Osteoblast (primary cell): Measurements from ENCODE around the gene OPCML. TPM values are rescaled to one million over a fixed set of nuclear protein-coding genes. Genes with fewer than 3 reads are reported as not detected.

Experiments
- DNase-seq: peaks from one replicate; pipeline ENCODE4 v3.0.0; 2011; ENCODE audit warnings: low spot score, mixed read lengths; ENCODE audit not compliant: insufficient read length; ENCODE audit errors: missing footprints
- H2AFZ ChIP-seq: 2 replicates; pipeline ENCODE4 v1.6.0; 2011; ENCODE audit warnings: mild to moderate bottlenecking, low read length
- H3K27ac ChIP-seq: 2 replicates; pipeline ENCODE4 v1.5.1; 2011; ENCODE audit warnings: mild to moderate bottlenecking, low read depth, low read length, moderate library complexity
- H3K27me3 ChIP-seq: 2 replicates; pipeline ENCODE4 v1.6.0; 2012; ENCODE audit warnings: mild to moderate bottlenecking, control low read depth, inconsistent platforms, low read length, moderate library complexity; ENCODE audit not compliant: insufficient read depth
- H3K36me3 ChIP-seq: 2 replicates; pipeline ENCODE4 v1.5.1; 2011; ENCODE audit warnings: mild to moderate bottlenecking, low read length, control low read depth, moderate library complexity; ENCODE audit not compliant: insufficient read depth
- H3K4me1 ChIP-seq: 2 replicates; pipeline ENCODE4 v1.5.1; 2011; ENCODE audit warnings: mild to moderate bottlenecking, low read length, control low read depth, moderate library complexity; ENCODE audit not compliant: insufficient read depth
- H3K4me2 ChIP-seq: 2 replicates; pipeline ENCODE4 v1.6.0; 2011; ENCODE audit warnings: mild to moderate bottlenecking, low read length; ENCODE audit not compliant: insufficient read depth
- H3K4me3 ChIP-seq: fragments of 200-600 bp; sonication (generic); 3 replicates; pipeline ENCODE4 v1.5.1; 2012; ENCODE audit warnings: mild to moderate bottlenecking, low read length, inconsistent platforms; ENCODE audit not compliant: insufficient read depth
- H3K79me2 ChIP-seq: 2 replicates; pipeline ENCODE4 v1.6.0; 2012; ENCODE audit warnings: mild to moderate bottlenecking, low read length, control low read depth, inconsistent platforms; ENCODE audit not compliant: insufficient read depth
- H3K9me3 ChIP-seq: 2 replicates; pipeline ENCODE4 v1.5.1; 2011; ENCODE audit warnings: low read depth, low read length, control low read depth
- H4K20me1 ChIP-seq: 2 replicates; pipeline ENCODE4 v1.6.0; 2012; ENCODE audit warnings: mild to moderate bottlenecking, low read length, control low read depth; ENCODE audit not compliant: insufficient read depth
- total RNA-seq: library from RNA; depleted of rRNA; stranded (reverse); fragments of >200 nt; gene quantifications from 2 replicates; pipeline ENCODE4 v1.2.3, GENCODE V29; 2012
- TF ChIP-seq, protein P1 (sequence below): IDR thresholded peaks from 2 replicates; pipeline ENCODE4 v1.5.1; 2011; ENCODE audit warnings: mild to moderate bottlenecking, low read depth, low read length, moderate library complexity; ENCODE audit errors: extremely low read depth

Gene OPCML
- total RNA-seq, 1 donor, result 0.36 TPM

DNA sequence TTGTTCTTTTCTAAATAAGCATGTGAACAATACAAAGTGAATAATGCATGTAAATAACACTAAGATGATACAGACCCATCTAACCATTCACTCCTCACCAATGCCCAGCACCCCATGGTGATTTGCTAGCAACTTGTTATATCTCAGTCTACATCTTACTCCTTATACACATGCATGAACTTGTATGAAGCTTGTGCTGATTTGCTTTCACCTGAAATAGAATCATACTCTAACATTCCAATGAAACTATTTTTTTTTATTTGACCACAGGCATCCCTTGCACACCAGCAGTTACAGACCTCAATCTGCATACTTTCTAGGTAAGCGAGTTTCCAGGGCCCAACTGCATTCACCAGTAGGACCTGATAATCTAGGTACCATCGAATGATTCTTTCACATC, 873.6 kb downstream of the OPCML start:
- H2AFZ ChIP-seq, result no peak overlapping the region
- H3K36me3 ChIP-seq, result no peaks in the 10 kb centered on the region
- H3K27ac ChIP-seq, result no peak overlapping the region
- TF ChIP-seq, protein P1, sequence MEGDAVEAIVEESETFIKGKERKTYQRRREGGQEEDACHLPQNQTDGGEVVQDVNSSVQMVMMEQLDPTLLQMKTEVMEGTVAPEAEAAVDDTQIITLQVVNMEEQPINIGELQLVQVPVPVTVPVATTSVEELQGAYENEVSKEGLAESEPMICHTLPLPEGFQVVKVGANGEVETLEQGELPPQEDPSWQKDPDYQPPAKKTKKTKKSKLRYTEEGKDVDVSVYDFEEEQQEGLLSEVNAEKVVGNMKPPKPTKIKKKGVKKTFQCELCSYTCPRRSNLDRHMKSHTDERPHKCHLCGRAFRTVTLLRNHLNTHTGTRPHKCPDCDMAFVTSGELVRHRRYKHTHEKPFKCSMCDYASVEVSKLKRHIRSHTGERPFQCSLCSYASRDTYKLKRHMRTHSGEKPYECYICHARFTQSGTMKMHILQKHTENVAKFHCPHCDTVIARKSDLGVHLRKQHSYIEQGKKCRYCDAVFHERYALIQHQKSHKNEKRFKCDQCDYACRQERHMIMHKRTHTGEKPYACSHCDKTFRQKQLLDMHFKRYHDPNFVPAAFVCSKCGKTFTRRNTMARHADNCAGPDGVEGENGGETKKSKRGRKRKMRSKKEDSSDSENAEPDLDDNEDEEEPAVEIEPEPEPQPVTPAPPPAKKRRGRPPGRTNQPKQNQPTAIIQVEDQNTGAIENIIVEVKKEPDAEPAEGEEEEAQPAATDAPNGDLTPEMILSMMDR, result no peak
- H3K4me3 ChIP-seq, result no peak overlapping the region
- no peak for DNase-seq
- no peaks in the 10 kb centered on the region for H4K20me1 ChIP-seq
- no peaks in the 10 kb centered on the region for H3K27me3 ChIP-seq
- H3K4me1 ChIP-seq, result no peaks in the 10 kb centered on the region
- no peaks in the 10 kb centered on the region for H3K79me2 ChIP-seq
- no peak overlapping the region for H3K4me2 ChIP-seq
- H3K9me3 ChIP-seq, result no peaks in the 10 kb centered on the region

DNA sequence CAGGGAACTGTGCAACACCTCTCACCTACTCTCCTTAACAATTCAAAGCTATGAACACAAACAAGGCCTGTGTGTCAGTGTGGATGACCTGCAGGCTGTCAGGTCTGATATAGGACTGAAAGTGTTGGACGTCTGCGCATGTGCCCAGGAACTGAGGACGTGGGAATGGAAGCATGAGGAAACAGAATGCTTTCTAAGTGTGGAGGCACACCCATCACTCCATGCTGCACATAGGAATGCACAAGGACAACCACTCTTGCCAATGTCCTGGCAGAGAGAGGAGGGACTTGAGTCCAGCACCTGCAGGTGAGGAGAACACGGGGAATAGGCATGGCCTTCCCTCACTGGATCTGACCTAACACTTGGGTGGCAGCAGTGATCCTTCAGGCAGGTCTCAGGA, 874.3 kb downstream of the OPCML start:
- TF ChIP-seq, protein P1, result no peak

DNA sequence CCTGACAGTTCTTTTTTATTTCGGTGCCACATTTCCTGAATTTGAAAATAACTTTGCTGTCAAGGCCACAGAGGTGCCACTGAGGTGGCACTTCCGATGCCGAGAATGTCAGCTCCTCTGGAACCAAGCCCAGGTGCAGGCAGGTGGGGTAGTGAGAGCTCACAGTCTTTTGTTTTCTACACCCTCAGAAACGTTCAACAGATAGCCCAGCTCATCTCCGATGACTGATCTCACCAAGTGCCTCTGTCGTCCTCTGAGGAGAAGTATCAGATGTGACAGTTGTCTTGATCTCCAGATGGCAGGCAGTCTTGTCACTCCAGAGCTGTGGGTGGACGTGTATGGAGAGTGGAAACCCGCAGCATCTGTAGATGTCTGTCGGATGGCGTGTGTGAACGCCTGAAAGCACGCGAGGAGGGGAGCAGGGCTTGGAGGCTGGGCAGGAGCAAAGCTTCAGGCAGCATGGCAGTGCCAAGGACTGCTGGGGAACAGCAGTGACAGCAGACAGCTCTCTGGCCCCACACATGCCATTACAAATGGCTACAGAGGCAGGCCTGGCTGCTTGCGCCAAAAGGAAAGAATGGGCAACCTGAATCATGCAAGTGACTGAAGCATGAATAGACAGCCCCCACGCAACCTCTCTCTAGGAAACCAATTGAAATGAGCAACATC, 877.0 kb downstream of the OPCML start:
- no peaks in the 10 kb centered on the region for H3K27me3 ChIP-seq
- H3K36me3 ChIP-seq, result no peaks in the 10 kb centered on the region
- no peaks in the 10 kb centered on the region for H3K9me3 ChIP-seq
- no peaks in the 10 kb centered on the region for H4K20me1 ChIP-seq
- no peak overlapping the region for H3K4me3 ChIP-seq
- H3K4me2 ChIP-seq, result no peak overlapping the region
- no peak overlapping the region for H3K27ac ChIP-seq
- no peak for DNase-seq
- no peaks in the 10 kb centered on the region for H3K79me2 ChIP-seq
- TF ChIP-seq, protein P1, result no peak
- no peak overlapping the region for H2AFZ ChIP-seq
- H3K4me1 ChIP-seq, result no peaks in the 10 kb centered on the region

More for the DNA sequence above, 874.3 kb downstream of the OPCML start:
- Histone ChIP-seq H3K4me3 (no peak overlapping the region), H3K27me3 (no peaks in the 10 kb centered on the region), H3K4me1 (no peaks in the 10 kb centered on the region), H3K79me2 (no peaks in the 10 kb centered on the region), H3K27ac (no peak overlapping the region), H4K20me1 (no peaks in the 10 kb centered on the region), H3K4me2 (no peak overlapping the region), H3K36me3 (no peaks in the 10 kb centered on the region), H3K9me3 (no peaks in the 10 kb centered on the region), H2AFZ (no peak overlapping the region)
- no peak for DNase-seq

DNA sequence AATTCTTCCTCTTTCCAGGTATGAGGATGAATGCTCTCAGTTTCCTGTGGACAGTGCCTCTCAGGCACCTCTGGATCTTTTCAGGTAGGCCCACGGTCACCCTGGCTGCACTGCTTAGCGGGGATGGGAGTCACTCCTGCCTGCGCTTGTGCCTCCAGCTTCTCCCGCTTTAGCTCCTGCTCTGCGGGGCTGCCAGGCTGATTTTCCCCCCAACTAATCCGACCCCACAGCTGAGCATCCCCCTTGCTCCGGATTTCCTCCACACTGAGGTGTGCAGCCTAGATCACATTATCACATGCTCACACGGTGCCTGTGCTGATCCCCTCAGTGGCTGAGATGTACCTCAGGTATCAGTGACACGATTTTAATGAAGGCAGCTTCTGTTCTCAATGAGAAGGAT, 879.1 kb downstream of the OPCML start:
- DNase-seq, result no peak
- Histone ChIP-seq H3K27ac (no peak overlapping the region), H3K4me3 (no peak overlapping the region), H3K36me3 (no peaks in the 10 kb centered on the region), H3K27me3 (no peaks in the 10 kb centered on the region), H2AFZ (no peak overlapping the region), H3K79me2 (no peaks in the 10 kb centered on the region), H4K20me1 (no peaks in the 10 kb centered on the region), H3K4me2 (no peak overlapping the region), H3K9me3 (no peaks in the 10 kb centered on the region), H3K4me1 (peaks cover 7% of the 10 kb centered on the region)
- TF ChIP-seq, protein P1, result no peak
